HepG2 (cell line): Measurements from ENCODE around the gene KCTD19. TPM values are rescaled to one million over a fixed set of nuclear protein-coding genes. Genes with fewer than 3 reads are reported as not detected.

Experiments
- ATAC-seq: fragments of 200-7000 bp; cut with Tn5 transposase; 3 replicates; pipeline ENCODE4 v1.9.1; 2020; ENCODE audit warnings: mild to moderate bottlenecking, moderate library complexity
- BruUV-seq: library from RNA; stranded (reverse); fragments of 400-500 nt; replicated peaks from 2 replicates; lab custom pipeline; 2021; lab: Mats Ljungman, UMichigan
- CTCF ChIA-PET: fragments of 300-600 bp; formaldehyde crosslinking; extraction: SDS; loops from one replicate; lab custom pipeline; 2021; ENCODE audit warnings: low total read pairs, inconsistent platforms, low intra/inter-chr PET ratio; lab: Yijun Ruan, JAX
- POLR2A ChIA-PET: fragments of 350-600 bp; sonication (Branson Sonifier 250); formaldehyde crosslinking; loops from one replicate; lab custom pipeline; 2020; ENCODE audit warnings: antibody characterized with exemption, inconsistent platforms; lab: Yijun Ruan, JAX
- DNase-seq: peaks from one replicate; pipeline ENCODE4 v3.0.0-alpha.2; 2015; ENCODE audit warnings: low spot score
- FAIRE-seq: peaks from 3 replicates; lab custom pipeline; 2011; peaks lifted over from hg19 to GRCh38; lab: Jason Lieb, UNC
- H2AFZ ChIP-seq: one replicate; pipeline ENCODE4 v1.6.1; 2011; ENCODE audit warnings: low read length, inconsistent platforms
- H3K27ac ChIP-seq: fragments of 300-600 bp; 3 replicates; pipeline ENCODE4 v1.8.0; 2011; ENCODE audit warnings: mixed run types, mild to moderate bottlenecking, mixed read lengths, low read length, inconsistent platforms; ENCODE audit not compliant: insufficient read depth; ENCODE audit errors: extremely low read length
- H3K27me3 ChIP-seq, 2 experiments: fragments of 200-600 bp in 1 of 2; 2 replicates in 1 of 2; 3 replicates in 1 of 2; pipeline versions ENCODE4 v1.6.0 to v1.8.0; 2011; ENCODE audit warnings: low read length in 2 of 2, mild to moderate bottlenecking in 2 of 2, moderate library complexity in 2 of 2, inconsistent platforms in 1 of 2; ENCODE audit not compliant: insufficient read depth in 2 of 2, control insufficient read depth in 1 of 2
- H3K36me3 ChIP-seq, 2 experiments: fragments of 200-600 bp in 1 of 2; replicated peaks in 1 of 2; 2 replicates in 1 of 2; 3 replicates in 1 of 2; pipeline versions ENCODE4 v1.5.1 to v1.8.0; 2011; ENCODE audit warnings: low read length in 2 of 2, inconsistent platforms in 1 of 2; ENCODE audit not compliant: insufficient read depth in 2 of 2, control insufficient read depth in 1 of 2
- H3K4me1 ChIP-seq: 2 replicates; pipeline ENCODE4 v1.5.1; 2012; ENCODE audit warnings: low read length, inconsistent platforms; ENCODE audit not compliant: insufficient read depth
- H3K4me2 ChIP-seq: 2 replicates; pipeline ENCODE4 v1.6.0; 2011; ENCODE audit warnings: low read depth, low read length, inconsistent platforms
- H3K4me3 ChIP-seq, 3 experiments: fragments of 200-600 bp in 1 of 3; sonication (generic), shearing (Covaris generic) in 1 of 3; replicated peaks in 1 of 3; 2 replicates each; pipeline ENCODE4 v1.5.1; 2011 to 2016; ENCODE audit warnings: low read length in 3 of 3, inconsistent platforms in 2 of 3, low read depth in 2 of 3, mild to moderate bottlenecking in 2 of 3, control low read depth in 1 of 3, mixed read lengths in 1 of 3; ENCODE audit not compliant: insufficient read depth in 1 of 3
- H3K79me2 ChIP-seq: one replicate; pipeline ENCODE4 v1.6.1; 2011; ENCODE audit warnings: low read length, inconsistent platforms; ENCODE audit not compliant: insufficient read depth
- H3K9ac ChIP-seq: 2 replicates; pipeline ENCODE4 v1.6.0; 2011; ENCODE audit warnings: mild to moderate bottlenecking, low read depth, low read length, inconsistent platforms; ENCODE audit not compliant: insufficient read depth
- H3K9me3 ChIP-seq: 2 replicates; pipeline ENCODE4 v1.5.1; 2012; ENCODE audit warnings: mild to moderate bottlenecking, low read length
- H4K20me1 ChIP-seq: 2 replicates; pipeline ENCODE4 v1.6.0; 2011; ENCODE audit warnings: inconsistent platforms, mild to moderate bottlenecking, low read length, moderate library complexity; ENCODE audit not compliant: insufficient read depth
- ADNP ChIP-seq: sonication (generic); formaldehyde crosslinking; IDR thresholded peaks from 2 replicates; pipeline ENCODE4 v1.4.0; 2020; ENCODE audit warnings: missing genetic modification reagents
- AGO2 ChIP-seq: fragments of 200-400 bp; formaldehyde crosslinking; optimal IDR thresholded peaks from 2 replicates; pipeline ENCODE3; 2017; ENCODE audit warnings: mild to moderate bottlenecking, low read depth, low read length, moderate library complexity
- CHD4 ChIP-seq: fragments of 200-600 bp; sonication (generic); IDR thresholded peaks from 2 replicates; pipeline ENCODE4 v1.7.0; 2017; ENCODE audit warnings: mild to moderate bottlenecking, low read length, borderline replicate concordance
- FIP1L1 ChIP-seq: fragments of 200-400 bp; formaldehyde crosslinking; IDR thresholded peaks from 2 replicates; pipeline ENCODE4 v1.6.1; 2018; ENCODE audit warnings: low read depth, mild to moderate bottlenecking, low read length, moderate library complexity, borderline replicate concordance; ENCODE audit not compliant: insufficient read depth
- HMG20A ChIP-seq: IDR thresholded peaks from 2 replicates; pipeline ENCODE4 v1.6.1; 2016; ENCODE audit warnings: borderline replicate concordance
- KAT8 ChIP-seq: IDR thresholded peaks from 2 replicates; pipeline ENCODE4 v1.6.1; 2016; ENCODE audit warnings: missing genetic modification reagents, missing compliant biosample characterization
- TRIM22 ChIP-seq: fragments of 450-650 bp; IDR thresholded peaks from 2 replicates; pipeline ENCODE4 v1.6.1; 2017
- ZMYM3 ChIP-seq: sonication (generic); formaldehyde crosslinking; IDR thresholded peaks from 2 replicates; pipeline ENCODE4 v1.5.1; 2020; ENCODE audit warnings: mild to moderate bottlenecking, missing genetic modification reagents
- ZNF124 ChIP-seq: sonication (generic); formaldehyde crosslinking; IDR thresholded peaks from 2 replicates; pipeline ENCODE4 v1.4.0; 2020; ENCODE audit warnings: missing genetic modification reagents
- ZNF264 ChIP-seq: sonication (generic); formaldehyde crosslinking; IDR thresholded peaks from 2 replicates; pipeline ENCODE4 v1.4.0; 2020; ENCODE audit warnings: missing genetic modification reagents
- ZSCAN12 ChIP-seq: sonication (generic); formaldehyde crosslinking; IDR thresholded peaks from 2 replicates; pipeline ENCODE4 v1.9.0; 2021; ENCODE audit warnings: mild to moderate bottlenecking, missing genetic modification reagents
- WGBS: methylation state at CpG from one replicate; pipeline ENCODE4 v1.1.6; 2017; ENCODE audit warnings: low lambda C conversion rate; 5-methylcytosine and 5-hydroxymethylcytosine counted together
- in situ Hi-C: cut with HindIII; loops from 2 replicates; pipeline ENCODE4 v1.10.0; 2017; ENCODE audit warnings: low pct_unique_long_range_greater_than_20kb; ENCODE audit not compliant: extremely low pct_ligation_motif_present
- intact Hi-C: fragments of 100-400 bp; cut with micrococcal nuclease; formaldehyde crosslinking; loops from one replicate; pipeline ENCODE4 v1.10.0; 2022; ENCODE audit not compliant: unreplicated experiment
- polyA plus RNA-seq, 8 experiments: library from polyadenylated mRNA; depleted of rRNA in 3 of 8; stranded (reverse) in 7 of 8; unstranded in 1 of 8; fragments of >200 nt; fragmentation: Illumina TruSeq in 4 of 8; extraction: Trizol in 4 of 8; gene quantifications; 2 replicates each; pipeline versions ENCODE4 v1.2.1 to v1.2.3, GENCODE V29; 2011 to 2016; ENCODE audit warnings: low read depth in 4 of 8, missing spikeins in 1 of 8, mixed read lengths in 1 of 8; ENCODE audit not compliant: insufficient read depth in 1 of 8
- total RNA-seq, 5 experiments: library from RNA; depleted of rRNA; stranded (reverse); fragments of >200 nt; fragmentation: Illumina TruSeq; extraction: Trizol; gene quantifications; 2 replicates each; pipeline ENCODE4 v1.2.3, GENCODE V29; 2016; ENCODE audit warnings: low read depth in 1 of 5
- TF ChIP-seq, protein P1 (sequence below): sonication (generic); formaldehyde crosslinking; IDR thresholded peaks from 2 replicates; pipeline ENCODE4 v1.4.0; 2020; ENCODE audit warnings: missing genetic modification reagents, borderline replicate concordance

Gene KCTD19
- total and polyA plus RNA-seq, 2 of the 13 experiments (the other 11 are each of a cell fraction or from before 2014, with no cell fraction given) = not detected

GRCh38 chr16:67255553-67256221 is 70.9 kb downstream of the KCTD19 start:
- TF ChIP-seq ZNF264 (CRISPR knock-in tag) = no peak
- no peak for TF ChIP-seq ZSCAN12 (CRISPR knock-in tag)
- no peak for TF ChIP-seq ZNF124 (CRISPR knock-in tag)
- TF ChIP-seq KAT8 (CRISPR knock-in tag) = no peak
- TF ChIP-seq CHD4 = no peak
- TF ChIP-seq ZMYM3 = no peak
- no peak for TF ChIP-seq FIP1L1
- no peak for TF ChIP-seq HMG20A (CRISPR knock-in tag)
- no peak for TF ChIP-seq ADNP
- TF ChIP-seq AGO2 = no peak
- TF ChIP-seq, protein P1, sequence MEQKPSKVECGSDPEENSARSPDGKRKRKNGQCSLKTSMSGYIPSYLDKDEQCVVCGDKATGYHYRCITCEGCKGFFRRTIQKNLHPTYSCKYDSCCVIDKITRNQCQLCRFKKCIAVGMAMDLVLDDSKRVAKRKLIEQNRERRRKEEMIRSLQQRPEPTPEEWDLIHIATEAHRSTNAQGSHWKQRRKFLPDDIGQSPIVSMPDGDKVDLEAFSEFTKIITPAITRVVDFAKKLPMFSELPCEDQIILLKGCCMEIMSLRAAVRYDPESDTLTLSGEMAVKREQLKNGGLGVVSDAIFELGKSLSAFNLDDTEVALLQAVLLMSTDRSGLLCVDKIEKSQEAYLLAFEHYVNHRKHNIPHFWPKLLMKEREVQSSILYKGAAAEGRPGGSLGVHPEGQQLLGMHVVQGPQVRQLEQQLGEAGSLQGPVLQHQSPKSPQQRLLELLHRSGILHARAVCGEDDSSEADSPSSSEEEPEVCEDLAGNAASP = no peak
- no peak for TF ChIP-seq TRIM22
- TF ChIP-seq, all 625 proteins: peak for 0
- DNase-seq = no peak
- no peak overlapping the region for H3K27ac ChIP-seq
- 79% methylated on average over 12 of the region's 17 CpGs for WGBS
- H2AFZ ChIP-seq = no peak overlapping the region
- H3K36me3 ChIP-seq = no peaks in the 10 kb centered on the region
- H3K4me2 ChIP-seq = no peak overlapping the region
- no TSS peak for BruUV-seq
- intact Hi-C loops (no loop called here), in situ Hi-C loops (no loop called here)
- no peak overlapping the region for H3K9ac ChIP-seq
- no peak overlapping the region for H3K4me3 ChIP-seq
- no peaks in the 10 kb centered on the region for H4K20me1 ChIP-seq
- H3K79me2 ChIP-seq = no peaks in the 10 kb centered on the region
- H3K9me3 ChIP-seq = no peaks in the 10 kb centered on the region
- ATAC-seq = no peak
- H3K27me3 ChIP-seq = peaks cover 0 to 1% of the 10 kb centered on the region in 2 experiments; a peak in 1 of 5 replicates
- ChIA-PET CTCF (no interaction called here), POLR2A (no interaction called here)
- H3K4me1 ChIP-seq = peaks cover 13% of the 10 kb centered on the region
- FAIRE-seq = no peak
